OCI-LY7 (cell line): ENCODE results near the gene GNGT1.

Source experiments
- CTCF ChIP-seq: fragments of 200-600 bp; sonication (generic); conservative IDR thresholded peaks from 2 replicates; pipeline ENCODE4 v1.5.1; 2014; ENCODE audit warnings: mild to moderate bottlenecking, antibody characterized with exemption, low read length, moderate library complexity, mixed read lengths
- EZH2phosphoT487 ChIP-seq: fragments of 200-600 bp; sonication (generic); IDR thresholded peaks from 2 replicates; pipeline ENCODE4 v1.6.1; 2018; ENCODE audit warnings: low read depth, borderline replicate concordance, mild to moderate bottlenecking, mixed run types, antibody characterized with exemption, low read length, moderate library complexity, mixed read lengths

- no peak for TF ChIP-seq CTCF
- no peak for TF ChIP-seq EZH2phosphoT487
Observed at GRCh38 chr7:93938293-93938692, 31.9 kb downstream of the GNGT1 start.
